Duodenal mucosa (tissue), 2 donors: ENCODE data around the gene PCED1A.
"Not testable (repeated sequence)": the region's sequence is repeated elsewhere in the genome, so short reads cannot be mapped to it uniquely, and the experiment has no call there.

Experiments used
- H3K27ac ChIP-seq: one replicate; pipeline ENCODE4 v1.7.0; 2013; ENCODE audit warnings: low read depth, low read length
- H3K27me3 ChIP-seq, 2 donors: one replicate each; pipeline ENCODE4 v1.7.0; 2013; ENCODE audit warnings: low read length in 2 of 2, control low read depth in 1 of 2; ENCODE audit not compliant: insufficient read depth in 2 of 2, control insufficient read depth in 1 of 2
- H3K36me3 ChIP-seq, 2 donors: one replicate each; pipeline ENCODE4 v1.7.0; 2013; ENCODE audit warnings: low read length in 2 of 2, control low read depth in 1 of 2; ENCODE audit not compliant: insufficient read depth in 2 of 2, control insufficient read depth in 1 of 2
- H3K4me1 ChIP-seq, 2 donors: one replicate each; pipeline ENCODE4 v1.7.0; 2013; ENCODE audit warnings: low read length in 2 of 2, control low read depth in 1 of 2; ENCODE audit not compliant: insufficient read depth in 2 of 2, control insufficient read depth in 1 of 2
- H3K4me3 ChIP-seq, 2 donors: one replicate each; pipeline ENCODE4 v1.7.0; 2013; ENCODE audit warnings: low read length in 2 of 2, low read depth in 1 of 2
- H3K9ac ChIP-seq, 2 donors: one replicate each; pipeline ENCODE4 v1.7.0; 2013; ENCODE audit warnings: low read length in 2 of 2, low read depth in 1 of 2
- H3K9me3 ChIP-seq, 2 donors: one replicate each; pipeline ENCODE4 v1.7.0; 2013; ENCODE audit warnings: low read length in 2 of 2, control low read depth in 1 of 2; ENCODE audit not compliant: control insufficient read depth in 1 of 2

The PCED1A gene

GRCh38 chr20:2817341-2817726 is 23.1 kb downstream of the PCED1A start:
- H3K27me3 ChIP-seq = peaks cover 11 to 20% of the 10 kb centered on the region in 2 donors
- no peaks in the 10 kb centered on the region for H3K36me3 ChIP-seq
- no peak overlapping the region for H3K27ac ChIP-seq
- peaks cover 2% of the 10 kb centered on the region in 2 donors for H3K9me3 ChIP-seq
- no peak overlapping the region for H3K4me3 ChIP-seq
- no peak overlapping the region for H3K9ac ChIP-seq
- H3K4me1 ChIP-seq = no peaks in the 10 kb centered on the region

- Histone ChIP-seq H3K4me1 (no peaks in the 10 kb centered on the region), H3K9me3 (peaks cover 7 to 8% of the 10 kb centered on the region in 2 donors), H3K27me3 (peaks cover 9 to 17% of the 10 kb centered on the region in 2 donors), H3K9ac (no peak overlapping the region), H3K36me3 (no peaks in the 10 kb centered on the region), H3K4me3 (no peak overlapping the region), H3K27ac (no peak overlapping the region)
These were observed 23.7 kb downstream of the PCED1A start for GRCh38 chr20:2816583-2817340.

GRCh38 chr20:2816030-2816582 is 24.3 kb downstream of the PCED1A start, which contains the start of gene TMEM239:
TSS of gene TMEM239 (plus strand) at chr20:2816364. CDS start at chr20:2816555, 191 bp downstream.
- Histone ChIP-seq H3K9ac (no peak within 1 kb of the TSS), H3K9me3 (peaks cover 8 to 9% of the 10 kb centered on the region in 2 donors), H3K27me3 (peaks cover 8 to 12% of the 10 kb centered on the region in 2 donors), H3K4me3 (no peak within 1 kb of the TSS), H3K4me1 (no peaks in the 10 kb centered on the region), H3K27ac (no peak within 1 kb of the TSS), H3K36me3 (no peaks in the 10 kb centered on the region)

GRCh38 chr20:2815242-2815900 is 25.1 kb downstream of the PCED1A start:
- H3K9ac ChIP-seq = no peak overlapping the region
- H3K36me3 ChIP-seq = no peaks in the 10 kb centered on the region
- H3K9me3 ChIP-seq = peaks cover 8 to 9% of the 10 kb centered on the region in 2 donors
- peaks cover 2 to 6% of the 10 kb centered on the region in 2 donors for H3K27me3 ChIP-seq
- H3K4me1 ChIP-seq = no peaks in the 10 kb centered on the region
- H3K4me3 ChIP-seq = no peak overlapping the region
- H3K27ac ChIP-seq = no peak overlapping the region

GRCh38 chr20:2814587-2815051 is 25.8 kb downstream of the PCED1A start, which contains the start of gene C20orf141:
TSS of gene C20orf141 (plus strand) at chr20:2814987. CDS start at chr20:2815185, 198 bp downstream.
- no peaks in the 10 kb centered on the region for H3K27me3 ChIP-seq
- no peak within 1 kb of the TSS for H3K9ac ChIP-seq

GRCh38 chr20:2814076-2814475 is 26.4 kb downstream of the PCED1A start:
- Histone ChIP-seq H3K27ac (no peak overlapping the region), H3K9me3 (peaks cover 8 to 9% of the 10 kb centered on the region in 2 donors), H3K27me3 (no peaks in the 10 kb centered on the region), H3K36me3 (no peaks in the 10 kb centered on the region), H3K4me1 (no peaks in the 10 kb centered on the region), H3K4me3 (no peak overlapping the region), H3K9ac (no peak overlapping the region)

More at GRCh38 chr20:2814587-2815051, 25.8 kb downstream of the PCED1A start, which contains the start of gene C20orf141:
- H3K27ac ChIP-seq = no peak within 1 kb of the TSS
- H3K4me1 ChIP-seq = no peaks in the 10 kb centered on the region
- H3K36me3 ChIP-seq = no peaks in the 10 kb centered on the region
- H3K4me3 ChIP-seq = no peak within 1 kb of the TSS
- H3K9me3 ChIP-seq = peaks cover 8 to 9% of the 10 kb centered on the region in 2 donors

- no peak overlapping the region for H3K27ac ChIP-seq
- no peak overlapping the region for H3K4me3 ChIP-seq
- no peaks in the 10 kb centered on the region for H3K4me1 ChIP-seq
- H3K9ac ChIP-seq = no peak overlapping the region
- no peaks in the 10 kb centered on the region for H3K36me3 ChIP-seq
- peaks cover 0 to 3% of the 10 kb centered on the region in 2 donors for H3K27me3 ChIP-seq
- peaks cover 8 to 9% of the 10 kb centered on the region in 2 donors for H3K9me3 ChIP-seq
These were observed 28.3 kb downstream of the PCED1A start for GRCh38 chr20:2812189-2812588.

- Histone ChIP-seq H3K4me3 (no peak overlapping the region), H3K27me3 (peaks cover 9 to 18% of the 10 kb centered on the region in 2 donors), H3K9me3 (peaks cover 8 to 9% of the 10 kb centered on the region in 2 donors), H3K36me3 (no peaks in the 10 kb centered on the region), H3K27ac (no peak overlapping the region), H3K4me1 (peaks cover 0 to 4% of the 10 kb centered on the region in 2 donors), H3K9ac (no peak overlapping the region)
These were observed 30.8 kb downstream of the PCED1A start for GRCh38 chr20:2809690-2810089.

GRCh38 chr20:2807929-2808328 is 32.5 kb downstream of the PCED1A start:
- not testable (repeated sequence) for H3K4me3 ChIP-seq, H3K4me1 ChIP-seq, H3K9me3 ChIP-seq, H3K27ac ChIP-seq, H3K9ac ChIP-seq, H3K36me3 ChIP-seq
- peaks cover 17 to 28% of the 10 kb centered on the region in 2 donors for H3K27me3 ChIP-seq

GRCh38 chr20:2807019-2807418 is 33.4 kb downstream of the PCED1A start:
- peaks cover 22 to 35% of the 10 kb centered on the region in 2 donors for H3K27me3 ChIP-seq
- no peaks in the 10 kb centered on the region for H3K36me3 ChIP-seq
- no peak overlapping the region for H3K4me3 ChIP-seq
- peaks cover 3 to 4% of the 10 kb centered on the region in 2 donors for H3K9me3 ChIP-seq
- no peak overlapping the region for H3K9ac ChIP-seq
- H3K27ac ChIP-seq = no peak overlapping the region
- peaks cover 0 to 4% of the 10 kb centered on the region in 2 donors for H3K4me1 ChIP-seq
